GM19351 (cell line): ENCODE results near the gene CCDC30.
A peak's percentile ranks its signal among the peaks of the same experiment; 100 is the strongest.

Experiments
- ATAC-seq: cut with Tn5 transposase; IDR thresholded peaks from one replicate; pipeline ENCODE4 v1.9.1; 2021; ENCODE audit warnings: mild to moderate bottlenecking, moderate library complexity; ENCODE audit not compliant: unreplicated experiment

CCDC30 gene

GRCh38 chr1:42639116-42639515 lies 176.0 kb downstream of the CCDC30 start:
- ATAC-seq = no peak

- ATAC-seq = no peak
These were observed 183.0 kb downstream of the CCDC30 start for GRCh38 chr1:42646056-42646455.

GRCh38 chr1:42657201-42657600 lies 194.1 kb downstream of the CCDC30 start:
- no peak for ATAC-seq

GRCh38 chr1:42657981-42658876 lies 195.1 kb downstream of the CCDC30 start, which contains the start of gene PPIH:
TSS of gene PPIH (plus strand) at chr1:42658423. CDS start at chr1:42658447, 24 bp downstream.
- ATAC-seq = peak; percentile 95

- no peak for ATAC-seq
These were observed 195.8 kb downstream of the CCDC30 start for GRCh38 chr1:42658877-42659337.

GRCh38 chr1:42660907-42661500 lies 197.9 kb downstream of the CCDC30 start:
- ATAC-seq = no peak

- no peak for ATAC-seq
These were observed 206.8 kb downstream of the CCDC30 start for GRCh38 chr1:42669936-42670335.

- no peak for ATAC-seq
These were observed 207.3 kb downstream of the CCDC30 start for GRCh38 chr1:42670425-42670824.

- ATAC-seq = no peak
These were observed 211.1 kb downstream of the CCDC30 start for GRCh38 chr1:42674214-42674613.

- ATAC-seq = no peak
These were observed 211.6 kb downstream of the CCDC30 start for GRCh38 chr1:42674682-42675081.

GRCh38 chr1:42675467-42675866 lies 212.4 kb downstream of the CCDC30 start:
- ATAC-seq = no peak

GRCh38 chr1:42676534-42677087 lies 213.5 kb downstream of the CCDC30 start:
- ATAC-seq = no peak

GRCh38 chr1:42679364-42679983 lies 216.4 kb downstream of the CCDC30 start:
- no peak for ATAC-seq

GRCh38 chr1:42680055-42680454 lies 217.0 kb downstream of the CCDC30 start:
- ATAC-seq = no peak

GRCh38 chr1:42680921-42681683 lies 218.0 kb downstream of the CCDC30 start:
- no peak for ATAC-seq

- ATAC-seq = peak; percentile 90
These were observed 218.8 kb downstream of the CCDC30 start, which contains the start of gene YBX1 for GRCh38 chr1:42681741-42682483. TSS of gene YBX1 (plus strand) at chr1:42682418. CDS start at chr1:42682566, 148 bp downstream.

GRCh38 chr1:42682484-42682738 lies 219.3 kb downstream of the CCDC30 start:
- ATAC-seq = peak; percentile 22

GRCh38 chr1:42682739-42683531 lies 219.8 kb downstream of the CCDC30 start:
- ATAC-seq = peak; percentile 46

- ATAC-seq = no peak
These were observed 221.1 kb downstream of the CCDC30 start for GRCh38 chr1:42684139-42684538.
